Testis (tissue), 2 donors: ENCODE measurements around the gene DIS3L2.

Source experiments
- POLR2A ChIP-seq: fragments of 450-650 bp; IDR thresholded peaks from one replicate; pipeline ENCODE4 v1.6.1; 2017; ENCODE audit warnings: antibody characterized with exemption, mild to moderate bottlenecking, moderate library complexity
- TF ChIP-seq, protein P1 (sequence below), 3 experiments: fragments of 450-650 bp in 2 of 3; fragments of 200-600 bp in 1 of 3; sonication (generic) in 1 of 3; IDR thresholded peaks; one replicate each; pipeline ENCODE4 v1.5.1; 2016 to 2019; ENCODE audit warnings: antibody characterized with exemption in 3 of 3, mild to moderate bottlenecking in 2 of 3, moderate library complexity in 1 of 3

DNA sequence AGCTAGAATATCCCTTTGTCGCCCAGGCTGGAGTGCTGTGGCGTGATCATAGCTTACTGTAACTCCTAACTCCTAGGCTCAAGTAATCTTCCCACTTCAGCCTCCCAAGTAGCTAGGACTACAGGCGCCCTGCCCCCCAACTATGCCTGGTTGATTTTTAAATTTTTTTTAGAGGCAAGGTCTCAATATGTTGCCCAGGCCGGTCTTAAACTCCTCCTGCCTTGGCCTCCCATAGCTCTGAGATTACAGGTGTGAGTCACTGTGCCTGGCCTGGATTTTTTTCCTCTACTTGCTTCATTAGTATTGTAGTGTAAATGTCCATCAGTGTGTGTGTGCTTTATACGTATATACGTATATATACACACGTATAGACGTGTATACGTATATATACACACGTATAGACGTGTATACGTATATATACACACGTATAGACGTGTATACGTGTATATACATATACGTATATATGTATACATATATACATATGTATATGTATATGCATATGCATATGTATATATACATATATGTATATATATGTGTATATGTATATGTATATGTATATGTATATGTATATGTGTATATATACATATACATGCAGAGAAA lies 124.4 kb downstream of the DIS3L2 start:
- TF ChIP-seq, protein P1, sequence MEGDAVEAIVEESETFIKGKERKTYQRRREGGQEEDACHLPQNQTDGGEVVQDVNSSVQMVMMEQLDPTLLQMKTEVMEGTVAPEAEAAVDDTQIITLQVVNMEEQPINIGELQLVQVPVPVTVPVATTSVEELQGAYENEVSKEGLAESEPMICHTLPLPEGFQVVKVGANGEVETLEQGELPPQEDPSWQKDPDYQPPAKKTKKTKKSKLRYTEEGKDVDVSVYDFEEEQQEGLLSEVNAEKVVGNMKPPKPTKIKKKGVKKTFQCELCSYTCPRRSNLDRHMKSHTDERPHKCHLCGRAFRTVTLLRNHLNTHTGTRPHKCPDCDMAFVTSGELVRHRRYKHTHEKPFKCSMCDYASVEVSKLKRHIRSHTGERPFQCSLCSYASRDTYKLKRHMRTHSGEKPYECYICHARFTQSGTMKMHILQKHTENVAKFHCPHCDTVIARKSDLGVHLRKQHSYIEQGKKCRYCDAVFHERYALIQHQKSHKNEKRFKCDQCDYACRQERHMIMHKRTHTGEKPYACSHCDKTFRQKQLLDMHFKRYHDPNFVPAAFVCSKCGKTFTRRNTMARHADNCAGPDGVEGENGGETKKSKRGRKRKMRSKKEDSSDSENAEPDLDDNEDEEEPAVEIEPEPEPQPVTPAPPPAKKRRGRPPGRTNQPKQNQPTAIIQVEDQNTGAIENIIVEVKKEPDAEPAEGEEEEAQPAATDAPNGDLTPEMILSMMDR (IDR thresholded peaks at IDR 0.05), result no peak
- TF ChIP-seq POLR2A, result no peak
